HG03103 (cell line): Measurements from ENCODE around the gene SYCE1L.
"Not testable (repeated sequence)": the region's sequence is repeated elsewhere in the genome, so short reads cannot be mapped to it uniquely, and the experiment has no call there.

Source experiments
- ATAC-seq: cut with Tn5 transposase; IDR thresholded peaks from one replicate; pipeline ENCODE4 v1.9.1; 2021; ENCODE audit warnings: low read depth; ENCODE audit not compliant: unreplicated experiment

SYCE1L gene, protein sequence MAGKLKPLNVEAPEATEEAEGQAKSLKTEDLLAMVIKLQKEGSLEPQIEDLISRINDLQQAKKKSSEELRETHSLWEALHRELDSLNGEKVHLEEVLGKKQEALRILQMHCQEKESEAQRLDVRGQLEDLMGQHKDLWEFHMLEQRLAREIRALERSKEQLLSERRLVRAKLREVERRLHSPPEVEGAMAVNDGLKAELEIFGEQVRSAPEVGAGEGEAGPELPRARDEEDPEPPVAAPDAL

GRCh38 chr16:77199211-77199610, at the start of gene SYCE1L:
TSS of gene SYCE1L (plus strand) at chr16:77199408. CDS start at chr16:77199452, 44 bp downstream.
- no peak for ATAC-seq

GRCh38 chr16:77157346-77158058, 41.7 kb upstream of the SYCE1L start:
- no peak for ATAC-seq

GRCh38 chr16:77158293-77158692, 40.9 kb upstream of the SYCE1L start:
- ATAC-seq = no peak

GRCh38 chr16:77165006-77165405, 34.2 kb upstream of the SYCE1L start:
- no peak for ATAC-seq

DNA sequence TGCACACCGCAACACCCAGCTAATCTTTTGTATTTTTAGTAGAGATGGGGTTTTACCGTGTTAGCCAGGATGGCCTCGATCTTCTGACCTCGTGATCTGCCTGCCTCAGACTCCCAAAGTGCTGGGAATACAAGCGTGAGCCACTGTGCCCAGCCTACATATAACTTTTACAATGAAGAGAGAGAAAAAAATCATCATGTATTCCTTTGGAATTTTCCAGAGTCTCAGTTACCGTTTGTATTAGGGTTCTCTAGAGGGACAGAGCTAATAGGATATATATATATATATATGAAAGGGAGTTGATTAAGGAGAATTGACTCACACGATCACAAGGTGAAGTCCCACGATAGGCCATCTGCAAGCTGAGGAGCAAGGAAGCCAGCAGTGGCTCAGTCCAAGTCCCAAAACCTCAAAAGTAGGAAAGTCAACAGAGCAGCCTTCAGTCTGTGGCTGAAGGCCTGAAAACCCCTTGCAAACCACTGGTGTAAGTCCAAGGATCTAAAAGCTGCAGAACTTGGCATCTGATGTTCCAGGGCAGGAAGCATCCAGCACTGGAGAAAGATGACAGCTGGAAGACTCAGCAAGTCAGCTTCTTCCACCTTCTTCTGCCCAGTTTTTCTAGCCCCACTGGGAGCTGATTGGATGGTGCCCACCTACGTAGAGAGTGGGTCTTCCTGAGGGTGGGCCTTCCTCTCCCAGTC, 33.5 kb upstream of the SYCE1L start:
- ATAC-seq = not testable (repeated sequence)

DNA sequence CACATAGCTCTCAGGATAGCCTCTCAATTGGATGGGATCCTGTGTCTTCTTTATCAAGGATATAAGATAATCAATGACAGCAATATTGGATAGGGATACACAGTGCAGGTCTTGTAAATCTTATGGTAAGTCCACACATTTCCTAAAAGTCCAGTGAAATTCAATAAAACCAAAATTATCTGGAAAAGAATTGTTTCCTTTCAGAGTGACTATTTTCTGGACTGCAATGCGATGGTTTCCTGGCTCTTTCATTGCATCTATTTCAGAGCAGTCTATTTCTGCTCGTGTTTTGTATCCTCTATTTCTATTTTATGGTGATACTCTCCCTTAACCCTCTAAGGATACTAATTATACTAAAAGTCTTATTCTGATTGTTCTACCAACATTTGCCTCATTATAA, 32.5 kb upstream of the SYCE1L start:
- no peak for ATAC-seq

DNA sequence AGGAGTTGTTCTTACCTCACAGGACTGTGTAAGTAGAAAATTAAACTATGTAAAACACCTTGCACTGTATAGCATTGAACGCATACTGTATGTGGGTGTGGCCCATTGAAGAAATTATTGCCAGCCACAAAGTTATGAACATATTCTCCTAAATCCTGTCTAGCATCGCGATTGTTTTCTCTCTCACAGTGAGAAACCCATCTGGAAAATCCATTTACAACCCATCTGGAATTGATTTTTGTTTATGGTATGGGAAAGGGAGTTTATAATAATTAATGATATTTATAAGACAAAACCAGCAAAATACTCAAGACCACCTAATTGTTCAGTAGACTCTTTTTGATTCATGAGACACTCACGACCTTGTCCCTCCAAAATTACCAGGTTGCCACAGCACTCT, 30.3 kb upstream of the SYCE1L start:
- no peak for ATAC-seq

DNA sequence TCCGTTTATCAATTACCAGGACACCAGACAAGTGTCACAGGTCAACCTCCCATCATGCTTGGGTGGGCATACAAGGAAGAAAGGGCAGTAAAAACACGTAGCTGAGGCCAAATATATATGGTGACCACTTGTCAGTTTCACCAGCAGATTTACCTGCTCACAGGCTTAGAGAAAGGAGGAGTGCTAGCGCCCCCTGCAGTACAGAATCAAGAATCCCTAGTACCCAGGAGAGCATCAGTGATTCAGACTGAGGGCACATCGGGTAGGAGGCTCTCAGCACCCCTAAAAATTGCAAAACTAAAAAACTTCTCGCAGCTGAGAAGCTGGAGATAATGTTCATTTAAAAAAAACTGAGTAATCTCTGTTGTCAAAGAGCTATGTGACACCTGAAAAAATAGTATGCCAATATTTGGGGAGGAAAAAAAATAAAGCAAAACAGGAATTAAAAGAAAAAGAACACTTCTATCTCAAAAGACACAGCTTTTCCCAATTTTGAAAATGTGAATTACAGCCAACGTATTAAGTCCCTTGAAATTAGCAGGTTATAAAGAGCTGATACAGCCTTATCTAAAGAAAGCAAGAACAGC, 29.5 kb upstream of the SYCE1L start:
- peak; percentile 87 for ATAC-seq

GRCh38 chr16:77170805-77171204, 28.4 kb upstream of the SYCE1L start:
- ATAC-seq = no peak

DNA sequence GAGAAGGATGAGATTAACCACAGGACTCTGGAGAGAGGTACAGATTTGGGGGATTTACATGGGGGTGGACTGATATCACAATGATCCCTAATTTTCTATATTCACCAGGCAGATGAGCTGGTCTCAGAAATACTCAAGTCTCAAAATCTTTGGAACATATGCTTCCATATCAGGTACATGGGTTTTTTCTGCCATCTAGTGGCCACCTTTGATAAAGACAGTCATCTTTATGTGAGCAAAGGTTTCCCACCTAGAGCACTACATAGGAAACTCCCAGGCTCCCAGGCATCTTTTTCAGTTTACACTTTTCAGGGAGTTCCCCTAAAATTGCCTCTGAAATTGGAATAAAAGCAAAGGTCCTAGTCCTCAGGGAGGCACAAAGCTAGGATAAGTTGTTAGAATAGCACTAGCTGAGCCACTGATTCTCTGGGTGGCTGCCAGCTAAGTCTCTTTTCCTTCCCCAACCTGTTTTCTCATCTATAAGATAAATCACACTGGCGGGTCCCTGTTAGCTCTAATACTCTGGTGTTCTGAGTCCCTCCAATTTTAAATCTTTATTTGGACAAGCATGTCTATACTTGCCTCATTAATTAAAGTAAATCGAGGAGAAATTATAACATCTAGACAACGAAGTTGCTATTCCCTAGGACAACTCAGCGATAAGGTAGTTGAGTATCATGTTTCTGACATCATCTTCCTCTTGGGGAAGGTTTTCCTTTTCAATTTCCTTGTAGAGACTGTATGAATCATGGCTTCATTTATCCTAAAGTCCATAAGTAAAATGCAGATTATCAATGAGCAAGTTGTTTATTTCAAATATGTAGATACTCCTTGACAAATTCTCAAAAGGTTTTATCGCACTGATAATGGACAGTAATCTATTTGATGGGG, 27.2 kb upstream of the SYCE1L start:
- ATAC-seq = peak; percentile 73

GRCh38 chr16:77172951-77173350, 26.3 kb upstream of the SYCE1L start:
- no peak for ATAC-seq

DNA sequence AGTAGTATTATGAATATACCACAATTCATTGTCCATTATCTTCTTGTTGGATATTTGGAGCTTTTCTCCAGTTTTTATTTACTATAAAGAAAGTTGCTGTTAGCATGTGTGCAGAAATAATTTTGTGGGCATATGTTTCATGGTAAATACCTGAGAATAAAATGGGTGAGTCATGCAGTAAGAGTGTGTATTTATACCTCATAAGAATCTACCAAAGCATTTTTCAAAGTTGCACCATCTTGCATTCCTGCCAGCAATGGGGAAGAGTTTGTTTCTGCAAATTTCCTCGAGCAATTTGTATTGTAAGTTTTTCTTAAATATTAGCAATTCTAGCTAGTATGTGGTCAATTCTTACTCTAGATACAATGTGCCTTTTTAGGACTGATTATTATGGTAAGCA, 16.1 kb upstream of the SYCE1L start:
- no peak for ATAC-seq

- not testable (repeated sequence) for ATAC-seq
Observed at GRCh38 chr16:77186298-77186697, 12.9 kb upstream of the SYCE1L start.

GRCh38 chr16:77190190-77190477, 9.1 kb upstream of the SYCE1L start:
- ATAC-seq = peak; percentile 1

- ATAC-seq = peak; percentile 92
Observed at GRCh38 chr16:77190478-77191258, 8.5 kb upstream of the SYCE1L start, which contains the start of gene MON1B. TSS of gene MON1B (plus strand) at chr16:77191190. CDS start at chr16:77191486, 296 bp downstream.

- ATAC-seq = no peak
Observed at GRCh38 chr16:77191259-77191969, 7.8 kb upstream of the SYCE1L start.

GRCh38 chr16:77193377-77193776, 5.8 kb upstream of the SYCE1L start:
- no peak for ATAC-seq

DNA sequence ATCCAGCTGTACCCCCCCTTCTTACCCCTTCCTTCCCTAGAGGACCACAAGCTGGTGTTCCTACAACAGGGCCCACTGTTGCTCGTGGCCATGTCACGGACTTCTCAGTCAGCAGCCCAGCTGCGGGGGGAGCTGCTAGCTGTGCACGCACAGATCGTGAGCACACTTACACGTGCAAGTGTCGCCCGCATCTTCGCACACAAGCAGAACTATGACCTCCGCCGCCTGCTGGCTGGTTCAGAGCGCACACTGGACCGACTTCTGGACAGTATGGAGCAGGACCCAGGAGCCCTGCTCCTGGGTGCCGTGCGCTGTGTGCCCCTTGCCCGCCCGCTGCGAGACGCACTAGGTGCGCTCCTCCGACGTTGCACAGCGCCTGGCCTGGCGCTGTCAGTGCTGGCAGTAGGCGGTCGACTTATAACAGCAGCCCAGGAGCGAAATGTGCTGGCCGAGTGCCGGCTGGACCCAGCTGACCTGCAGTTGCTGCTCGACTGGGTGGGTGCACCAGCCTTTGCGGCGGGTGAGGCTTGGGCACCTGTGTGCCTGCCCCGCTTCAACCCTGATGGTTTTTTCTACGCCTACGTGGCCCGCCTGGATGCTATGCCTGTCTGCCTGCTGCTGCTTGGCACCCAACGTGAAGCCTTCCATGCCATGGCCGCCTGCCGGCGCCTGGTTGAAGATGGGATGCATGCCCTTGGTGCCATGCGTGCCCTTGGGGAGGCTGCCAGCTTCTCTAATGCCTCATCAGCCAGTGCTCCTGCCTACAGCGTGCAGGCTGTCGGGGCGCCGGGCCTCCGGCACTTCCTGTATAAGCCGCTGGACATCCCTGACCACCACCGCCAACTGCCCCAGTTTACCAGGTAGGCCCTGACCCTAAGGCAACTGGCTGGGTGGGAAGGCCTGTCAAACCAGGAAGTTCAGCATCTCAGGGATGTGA, 4.6 kb upstream of the SYCE1L start:
- ATAC-seq = no peak
